ENCODE results near the gene MAGI2.

The MAGI2 gene

GRCh38 chr7:78768859-78769258 lies 684.6 kb downstream of the MAGI2 start:
- TF ChIP-seq CTCF (IDR thresholded peaks at IDR 0.05; ENCODE audit: control extremely low read depth, extremely low read depth, low read depth, missing control alignments), result no peak
- POLR2A ChIA-PET, result no interaction called here
- CTCF ChIA-PET, result interaction anchor here (1.1 kb wide), 1 partner anchor 11 kb away, joined by 3 read pairs; no protein-coding TSS in a partner anchor
- no peak for DNase-seq (ENCODE audit: extremely low spot score)

- TF ChIP-seq CTCF (IDR thresholded peaks at IDR 0.05; ENCODE audit: control extremely low read depth, extremely low read depth, low read depth, missing control alignments), result no peak
- DNase-seq (ENCODE audit: extremely low spot score), result no peak
- ChIA-PET POLR2A (no interaction called here), CTCF (interaction anchor here (2.4 kb wide), 1 partner anchor 10 kb away, joined by 6 read pairs; no protein-coding TSS in a partner anchor)
Measured at GRCh38 chr7:78765943-78766729, 687.3 kb downstream of the MAGI2 start.

GRCh38 chr7:78764571-78764970 lies 688.9 kb downstream of the MAGI2 start:
- no peak for TF ChIP-seq CTCF (IDR thresholded peaks at IDR 0.05; ENCODE audit: control extremely low read depth, extremely low read depth, low read depth, missing control alignments)
- CTCF ChIA-PET, result interaction anchor here (0.8 to 1.5 kb wide), 2 partner anchors 9 to 52 kb away, joined by 3 read pairs; no protein-coding TSS in a partner anchor
- DNase-seq (ENCODE audit: extremely low spot score), result no peak
- POLR2A ChIA-PET, result no interaction called here

GRCh38 chr7:78762625-78763024 lies 690.8 kb downstream of the MAGI2 start:
- no peak for TF ChIP-seq CTCF (IDR thresholded peaks at IDR 0.05; ENCODE audit: control extremely low read depth, extremely low read depth, low read depth, missing control alignments)
- ChIA-PET POLR2A (no interaction called here), CTCF (interaction anchor here (1.0 kb wide), 1 partner anchor 12 kb away, joined by 4 read pairs; no protein-coding TSS in a partner anchor)
- no peak for DNase-seq (ENCODE audit: extremely low spot score)

GRCh38 chr7:78760620-78761355 lies 692.7 kb downstream of the MAGI2 start:
- no peak for DNase-seq (ENCODE audit: extremely low spot score)
- POLR2A ChIA-PET, result no interaction called here
- CTCF ChIA-PET, result interaction anchor here (2.0 kb wide), 1 partner anchor 15 kb away, joined by 7 read pairs; no protein-coding TSS in a partner anchor
- no peak for TF ChIP-seq CTCF (IDR thresholded peaks at IDR 0.05; ENCODE audit: control extremely low read depth, extremely low read depth, low read depth, missing control alignments)

GRCh38 chr7:78752554-78752953 lies 700.9 kb downstream of the MAGI2 start:
- no peak for DNase-seq (ENCODE audit: extremely low spot score)
- POLR2A ChIA-PET, result no interaction called here
- no peak for TF ChIP-seq CTCF (IDR thresholded peaks at IDR 0.05; ENCODE audit: control extremely low read depth, extremely low read depth, low read depth, missing control alignments)
- CTCF ChIA-PET, result no interaction called here
